H7 (cell line): ENCODE data around the gene IGF2BP2. TPM values are rescaled to one million over a fixed set of nuclear protein-coding genes. Genes with fewer than 3 reads are reported as not detected.
"Not testable (repeated sequence)": the region's sequence is repeated elsewhere in the genome, so short reads cannot be mapped to it uniquely, and the experiment has no call there.

Experiments used
- DNase-seq: peaks from one replicate; pipeline ENCODE4 v3.0.0; 2012
- H3K27me3 ChIP-seq: 2 replicates; pipeline ENCODE4 v1.6.0; 2011; ENCODE audit warnings: mild to moderate bottlenecking, low read length; ENCODE audit not compliant: control insufficient read depth, insufficient read depth
- H3K36me3 ChIP-seq: replicated peaks from 2 replicates; pipeline ENCODE4 v1.5.1; 2011; ENCODE audit warnings: low read length; ENCODE audit not compliant: control insufficient read depth, insufficient read depth
- H3K4me3 ChIP-seq: 2 replicates; pipeline ENCODE4 v1.5.1; 2011; ENCODE audit warnings: low read depth, mild to moderate bottlenecking, control low read depth, low read length, moderate library complexity; ENCODE audit not compliant: insufficient read depth
- total RNA-seq: library from RNA; depleted of rRNA; stranded (reverse); fragments of >200 nt; shearing (Covaris generic); gene quantifications from 2 replicates; pipeline ENCODE4 v1.2.3, GENCODE V29; 2014

Gene IGF2BP2
- total RNA-seq, 1 experiment from 2014 or later, result 83.7 TPM

DNA sequence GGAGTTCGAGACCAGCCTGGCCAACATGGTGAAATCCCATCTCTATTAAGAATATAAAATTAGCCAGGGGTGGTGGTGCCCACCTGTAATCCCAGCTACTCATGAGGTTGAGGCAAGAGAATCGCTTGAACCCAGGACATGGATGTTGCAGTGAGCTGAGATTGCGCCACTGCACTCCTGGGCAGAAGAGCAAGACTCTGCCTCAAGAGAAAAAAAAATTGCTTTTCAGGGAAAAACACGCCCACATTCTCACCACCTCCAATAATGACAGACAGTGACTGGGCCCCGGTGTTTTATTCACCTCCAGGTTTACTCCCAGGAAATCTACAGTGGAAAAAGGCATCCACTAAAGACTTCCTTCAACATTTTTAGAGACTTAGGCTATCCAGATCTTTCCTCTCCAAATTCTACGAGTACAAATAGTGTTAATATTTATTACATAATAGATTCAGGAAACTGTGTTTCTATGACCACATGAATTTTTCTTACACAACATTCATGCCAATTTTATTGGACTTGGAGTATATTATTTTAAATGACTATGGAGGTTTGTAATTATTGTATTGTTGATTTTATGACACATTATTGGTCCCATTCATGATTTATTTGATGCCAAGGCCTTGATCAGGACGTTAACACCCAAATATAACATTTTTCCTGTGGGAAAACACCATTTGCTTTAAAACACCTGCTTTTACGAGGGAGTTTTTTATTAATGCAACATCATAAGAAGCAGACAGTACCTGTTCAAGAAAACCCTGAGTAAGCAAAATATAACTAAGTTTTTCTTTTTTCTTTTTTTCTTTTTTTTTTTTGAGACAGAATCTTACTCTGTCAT is 26.6 kb downstream of the IGF2BP2 start:
- H3K4me3 ChIP-seq, result no peak overlapping the region
- no peaks in the 10 kb centered on the region; the same call in 1 of the 2 replicates for H3K36me3 ChIP-seq
- no peaks in the 10 kb centered on the region for H3K27me3 ChIP-seq
- no peak for DNase-seq

DNA sequence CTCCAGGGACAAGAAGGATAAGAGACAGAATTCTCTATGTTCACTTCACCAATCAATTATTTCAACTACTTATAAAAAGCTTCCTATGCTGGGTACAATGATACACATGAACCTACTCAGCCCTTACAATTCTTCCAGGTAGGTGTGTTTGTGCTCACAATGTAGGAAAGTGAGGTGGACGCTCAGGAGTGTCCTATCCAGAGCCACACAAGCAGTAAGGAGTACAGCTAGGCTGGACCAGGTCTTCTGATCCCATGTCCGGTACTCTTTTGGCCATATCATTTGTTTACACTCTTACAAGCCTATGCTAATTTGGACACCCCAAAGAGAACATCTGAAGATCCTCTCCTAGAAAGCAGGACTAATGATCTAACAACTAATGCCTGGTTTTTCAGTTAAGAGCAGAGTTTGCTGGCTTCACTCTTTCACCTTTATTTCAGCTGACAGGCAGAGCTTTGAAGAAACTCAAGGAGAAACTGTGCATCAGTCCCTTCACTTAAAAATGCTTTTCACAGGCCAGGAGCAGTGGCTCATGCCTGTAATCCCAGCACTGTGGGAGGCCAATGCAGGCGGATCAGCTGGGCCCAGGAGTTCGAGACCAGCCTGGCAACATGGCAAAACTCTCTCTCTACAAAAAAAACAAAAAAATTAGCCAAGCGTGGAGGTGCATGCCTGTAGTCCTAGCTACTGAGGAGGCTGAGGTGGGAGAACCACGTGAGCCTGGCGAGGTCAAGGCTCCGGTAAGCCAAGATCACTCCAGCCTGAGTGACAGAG is 27.5 kb downstream of the IGF2BP2 start:
- H3K27me3 ChIP-seq, result no peaks in the 10 kb centered on the region
- no peak for DNase-seq
- no peak overlapping the region for H3K4me3 ChIP-seq
- H3K36me3 ChIP-seq, result no peaks in the 10 kb centered on the region; the same call in 1 of the 2 replicates

DNA sequence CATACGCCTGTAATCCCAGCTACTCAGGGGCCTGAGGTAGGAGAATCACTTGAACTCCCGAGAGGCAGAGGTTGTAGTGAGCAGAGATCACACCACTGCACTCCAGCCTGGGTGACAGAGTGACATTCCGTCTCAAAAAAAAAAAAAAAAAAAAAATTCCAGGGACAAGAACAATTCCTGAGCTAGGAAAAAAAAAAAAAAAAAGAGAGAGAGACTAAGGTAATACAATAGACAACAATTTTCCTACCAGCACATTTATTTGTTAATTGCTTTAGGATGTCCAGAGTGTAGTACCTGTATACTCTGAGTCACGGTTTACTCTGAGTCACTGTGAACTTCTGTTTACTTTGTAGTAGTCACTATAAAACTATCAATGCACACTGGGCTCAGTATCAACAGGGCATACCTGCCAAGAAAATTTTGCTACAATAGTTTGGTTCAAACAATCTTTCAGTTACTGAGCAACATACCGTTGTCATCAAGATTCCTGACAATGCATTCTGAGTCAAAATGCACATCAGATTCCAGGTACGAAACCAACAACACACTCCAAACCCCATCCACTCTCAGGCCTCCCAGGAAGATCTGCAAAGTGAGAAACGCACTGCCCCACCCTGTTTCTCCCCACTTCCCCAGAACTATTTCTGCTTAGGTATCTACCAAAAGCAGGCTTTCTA is 28.3 kb downstream of the IGF2BP2 start:
- no peak for DNase-seq
- no peaks in the 10 kb centered on the region for H3K36me3 ChIP-seq
- no peak overlapping the region for H3K4me3 ChIP-seq

DNA sequence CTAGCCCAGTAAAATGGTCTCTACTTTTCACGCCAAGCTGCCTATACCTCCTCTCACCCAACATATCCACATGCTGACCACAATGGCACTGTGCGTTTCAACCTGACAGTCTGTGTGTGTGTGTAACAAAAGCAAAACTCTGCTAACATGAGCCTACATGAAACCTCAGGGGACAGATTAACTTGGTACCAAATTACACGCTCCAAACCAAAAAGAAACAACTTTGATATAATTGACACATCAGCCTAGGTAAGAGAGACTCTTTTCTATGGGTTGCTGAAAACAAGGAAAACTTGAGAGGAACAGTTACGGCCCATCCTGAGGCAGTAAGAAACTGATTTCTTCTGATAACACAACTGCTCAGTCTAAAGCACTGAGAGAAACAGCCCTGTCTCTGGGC is 31.5 kb downstream of the IGF2BP2 start:
- no peak for DNase-seq
- Histone ChIP-seq H3K4me3 (no peak overlapping the region), H3K27me3 (no peaks in the 10 kb centered on the region), H3K36me3 (no peaks in the 10 kb centered on the region)

More for the DNA sequence above, 28.3 kb downstream of the IGF2BP2 start:
- no peaks in the 10 kb centered on the region for H3K27me3 ChIP-seq

DNA sequence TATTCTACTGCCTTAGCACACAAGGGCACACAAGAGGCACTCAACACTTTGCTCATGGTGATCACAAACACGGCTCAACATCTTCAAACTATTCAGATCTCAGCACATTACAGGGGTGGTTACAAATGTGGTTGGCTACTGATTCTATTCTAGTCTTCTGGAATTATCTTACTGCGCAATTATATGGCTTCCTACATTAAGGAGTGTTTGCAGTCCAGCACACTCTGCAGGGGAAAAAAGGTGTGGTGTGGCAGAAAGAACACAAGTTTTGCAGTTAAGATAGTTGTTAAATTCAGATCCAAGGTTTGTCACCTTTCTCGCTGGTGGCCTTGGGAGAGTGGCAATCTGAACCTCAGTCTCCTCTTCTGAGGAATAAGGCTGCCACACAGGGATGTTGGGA is 31.9 kb downstream of the IGF2BP2 start:
- H3K36me3 ChIP-seq, result no peaks in the 10 kb centered on the region
- no peak overlapping the region for H3K4me3 ChIP-seq
- no peak for DNase-seq
- no peaks in the 10 kb centered on the region for H3K27me3 ChIP-seq

DNA sequence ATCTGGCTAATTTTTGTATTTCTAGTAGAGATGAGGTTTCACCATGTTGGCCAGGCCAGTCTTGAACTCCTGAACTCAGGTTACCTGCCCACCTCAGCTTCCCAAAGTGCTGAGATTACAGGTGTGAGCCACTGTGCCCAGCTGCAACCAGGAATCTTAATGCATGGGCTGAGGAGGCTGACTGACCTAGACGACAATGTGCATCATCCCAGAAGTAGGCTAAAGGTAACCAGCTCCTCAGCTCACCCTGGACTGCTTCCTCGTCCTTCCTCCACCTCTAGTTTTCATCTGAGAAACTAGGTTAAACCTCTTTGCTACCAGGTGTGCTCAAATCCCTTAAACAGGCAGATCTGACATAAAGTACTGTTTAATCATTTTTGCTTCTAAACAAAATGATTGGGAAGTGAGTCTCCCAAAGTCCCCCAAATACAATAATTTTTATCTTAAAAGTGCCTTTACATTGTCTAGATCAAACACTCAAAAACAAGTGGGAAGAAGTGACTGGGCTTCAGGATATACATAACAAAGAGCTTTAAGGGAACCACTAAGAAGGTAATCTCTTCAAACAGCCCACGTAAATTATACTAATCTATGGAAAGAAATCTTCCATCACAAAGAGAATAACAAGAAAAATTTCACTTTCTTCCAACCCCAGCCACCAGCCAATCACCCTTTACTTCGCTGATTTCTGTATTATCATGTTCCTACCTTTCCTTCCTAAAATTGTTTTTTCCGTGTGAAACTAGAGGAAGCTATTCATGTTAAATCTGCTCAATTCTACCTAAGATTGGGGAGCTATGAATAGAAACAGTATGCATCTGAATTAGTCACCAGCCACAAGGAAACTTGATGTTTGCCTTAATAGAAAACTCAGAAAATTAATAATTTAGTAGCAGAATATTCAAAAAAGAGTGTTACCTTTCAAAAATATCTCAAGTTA is 34.7 kb downstream of the IGF2BP2 start:
- DNase-seq, result peak; percentile 29
- no peaks in the 10 kb centered on the region for H3K36me3 ChIP-seq
- no peaks in the 10 kb centered on the region for H3K27me3 ChIP-seq
- H3K4me3 ChIP-seq, result no peak overlapping the region

DNA sequence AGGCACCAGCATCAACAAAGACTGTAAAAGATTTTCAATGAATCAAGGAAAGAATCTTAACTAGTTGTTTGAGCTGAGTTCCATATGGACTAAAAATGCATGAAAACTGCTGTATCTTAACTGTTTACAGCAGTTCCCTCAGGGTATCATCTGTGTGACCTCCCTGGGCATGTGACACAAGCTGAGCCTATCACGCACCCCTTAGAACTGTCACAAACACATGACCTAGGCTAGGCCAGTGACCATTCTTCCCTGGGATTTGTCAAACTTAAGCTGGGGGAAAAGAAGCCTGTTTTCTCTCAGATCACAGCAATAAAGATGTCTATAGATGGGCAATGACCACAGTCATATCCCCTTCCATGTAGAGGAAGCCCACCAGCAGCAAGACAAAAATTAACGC is 35.7 kb downstream of the IGF2BP2 start:
- Histone ChIP-seq H3K36me3 (no peaks in the 10 kb centered on the region), H3K27me3 (no peaks in the 10 kb centered on the region), H3K4me3 (no peak overlapping the region)
- no peak for DNase-seq

DNA sequence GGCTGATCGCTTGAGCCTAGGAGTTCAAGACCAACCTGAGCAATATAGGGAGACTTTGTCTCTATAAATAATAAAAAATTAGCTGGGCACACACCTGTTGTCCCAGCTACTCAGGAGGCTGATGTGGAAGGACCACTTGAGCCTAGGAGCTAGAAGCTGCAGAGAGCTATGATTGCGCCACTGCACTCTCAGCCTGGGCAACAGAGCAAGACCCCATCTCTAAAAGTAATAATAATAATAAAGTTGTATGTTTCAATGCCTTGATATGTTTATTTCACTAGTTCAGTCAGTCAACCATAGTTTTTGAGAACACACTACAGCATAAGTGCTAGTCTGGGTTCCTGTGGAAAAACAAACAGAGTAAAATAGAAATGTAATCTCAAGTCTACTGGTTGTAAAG is 36.5 kb downstream of the IGF2BP2 start:
- Histone ChIP-seq H3K4me3 (no peak overlapping the region), H3K36me3 (no peaks in the 10 kb centered on the region), H3K27me3 (no peaks in the 10 kb centered on the region)
- DNase-seq, result no peak

DNA sequence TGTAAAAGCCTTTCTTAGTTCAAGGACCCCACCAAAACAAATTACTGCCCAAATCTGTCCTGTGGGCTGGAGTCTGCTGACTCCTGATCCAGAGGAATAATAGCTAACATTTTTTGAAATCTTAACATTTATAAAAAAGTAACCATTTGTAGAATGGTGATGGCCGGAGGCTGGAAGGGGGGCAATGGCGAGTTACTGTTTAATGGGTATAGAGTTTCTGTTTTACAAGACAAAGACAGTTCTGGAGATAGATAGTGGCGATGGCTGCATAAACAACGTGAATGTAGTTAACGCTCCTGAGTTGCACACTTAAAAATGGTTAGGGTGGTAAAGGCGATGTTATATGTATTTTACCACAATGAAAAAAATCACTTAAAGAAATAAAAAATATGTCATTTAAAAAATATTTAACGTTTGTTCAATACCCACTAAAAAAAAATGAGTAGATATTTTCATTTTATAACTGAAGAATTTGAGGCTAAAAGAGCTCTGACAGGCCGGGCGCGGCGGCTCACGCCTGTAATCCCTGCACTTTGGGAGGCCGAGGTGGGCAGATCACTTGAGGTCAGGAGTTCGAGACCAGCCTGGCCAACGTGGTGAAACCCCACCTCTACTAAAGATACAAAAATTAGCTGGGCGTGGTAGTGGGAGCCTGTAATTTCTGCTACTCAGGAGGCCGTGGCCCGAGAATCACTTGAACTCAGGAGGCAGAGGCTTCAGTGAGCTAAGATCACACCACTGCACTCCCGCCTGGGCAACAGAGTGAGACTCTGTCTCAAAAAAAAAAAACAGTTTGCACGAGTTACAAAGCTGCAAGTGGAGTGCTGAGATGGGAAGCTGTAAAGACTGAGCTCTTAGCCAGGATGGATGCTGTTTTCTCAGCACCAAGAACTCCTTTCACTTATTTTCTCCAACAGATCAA is 37.6 kb downstream of the IGF2BP2 start:
- DNase-seq, result no peak
- H3K36me3 ChIP-seq, result no peaks in the 10 kb centered on the region
- no peaks in the 10 kb centered on the region for H3K27me3 ChIP-seq
- no peak overlapping the region for H3K4me3 ChIP-seq

DNA sequence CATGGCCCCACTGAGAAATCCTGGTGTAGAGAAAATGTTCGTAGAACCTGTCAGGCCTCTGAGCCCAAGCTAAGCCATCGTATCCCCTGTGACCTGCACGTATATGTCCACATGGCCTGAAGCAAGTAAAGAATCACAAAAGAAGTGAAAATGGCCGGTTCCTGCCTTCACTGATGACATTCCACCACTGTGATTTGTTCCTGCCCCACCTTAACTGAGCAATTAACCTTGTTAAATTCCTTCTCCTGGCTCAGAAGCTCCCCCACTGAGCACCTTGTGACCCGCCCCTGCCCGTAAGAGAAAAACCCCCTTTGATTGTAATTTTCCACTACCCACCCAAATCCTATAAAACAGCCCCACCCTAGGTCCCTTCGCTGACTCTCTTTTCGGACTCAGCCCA is 38.6 kb downstream of the IGF2BP2 start:
- DNase-seq, H3K4me3 ChIP-seq, H3K27me3 ChIP-seq, H3K36me3 ChIP-seq: not testable (repeated sequence)

DNA sequence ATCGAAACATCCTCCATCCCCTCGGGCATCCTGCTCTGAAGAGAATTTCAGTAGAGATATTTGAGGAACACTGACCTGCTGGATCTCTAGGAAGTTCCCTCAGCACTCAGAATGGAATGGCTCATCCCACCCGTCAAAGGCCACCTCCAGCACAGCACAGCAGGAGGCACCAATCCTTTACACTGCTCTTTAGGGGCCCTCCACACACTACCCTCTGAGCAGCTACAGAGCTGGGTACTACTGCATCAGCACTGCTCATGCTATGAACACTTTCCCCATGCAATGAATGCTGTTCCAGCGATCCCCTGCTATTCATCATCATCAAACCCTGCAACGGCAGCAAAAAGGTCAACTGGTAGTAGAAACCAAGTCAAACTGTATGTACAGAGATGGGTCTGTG is 40.5 kb downstream of the IGF2BP2 start:
- Histone ChIP-seq H3K4me3 (no peak overlapping the region), H3K27me3 (no peaks in the 10 kb centered on the region), H3K36me3 (no peaks in the 10 kb centered on the region)
- DNase-seq, result no peak

DNA sequence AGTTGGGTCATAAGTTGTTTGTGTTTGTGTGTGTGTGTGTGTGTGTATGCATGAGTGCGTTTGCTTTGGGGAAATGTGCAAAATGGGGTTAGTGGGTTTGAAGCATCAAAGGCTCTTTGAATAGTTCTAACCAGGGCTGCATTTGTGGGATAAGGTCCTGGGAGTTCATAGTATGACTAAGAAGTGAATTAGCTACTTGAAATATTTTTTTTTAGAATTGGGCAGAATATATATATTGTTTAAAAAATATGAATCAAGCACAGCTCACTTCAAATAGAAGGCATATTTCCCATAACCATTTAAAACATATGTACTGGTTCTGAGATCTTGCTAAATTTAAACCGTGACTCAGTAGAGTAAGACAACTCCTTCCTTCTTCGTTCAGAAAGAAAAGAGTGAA is 43.1 kb downstream of the IGF2BP2 start:
- Histone ChIP-seq H3K36me3 (no peaks in the 10 kb centered on the region), H3K27me3 (no peaks in the 10 kb centered on the region)

DNA sequence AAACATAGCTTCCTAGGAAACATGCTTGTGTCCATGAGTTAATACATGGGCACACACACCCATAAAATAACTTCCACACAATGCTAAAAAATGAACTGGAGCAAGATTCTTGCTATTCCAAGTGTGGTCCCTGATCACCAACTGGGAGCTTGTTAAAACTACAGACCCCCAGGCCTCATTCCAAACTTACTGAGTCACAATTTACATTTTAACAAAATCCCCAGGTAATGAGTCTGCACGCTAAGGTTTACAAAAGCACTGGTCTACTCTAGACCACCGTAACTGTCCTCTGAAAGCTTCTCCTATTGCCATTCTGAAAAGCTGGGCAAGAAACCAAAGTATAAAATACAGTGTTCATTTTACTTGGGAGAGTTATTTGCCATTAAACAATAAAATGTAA is 45.4 kb downstream of the IGF2BP2 start:
- Histone ChIP-seq H3K36me3 (no peaks in the 10 kb centered on the region), H3K27me3 (no peaks in the 10 kb centered on the region), H3K4me3 (no peak overlapping the region)
- no peak for DNase-seq

More for the DNA sequence above, 43.1 kb downstream of the IGF2BP2 start:
- H3K4me3 ChIP-seq, result no peak overlapping the region
- no peak for DNase-seq
